ENCODE measurements around the gene TFAP2D.
A peak's percentile ranks its signal among the peaks of the same experiment; 100 is the strongest.

The TFAP2D gene

GRCh38 chr6:50717734-50718457 lies 4.6 kb downstream of the TFAP2D start:
- in situ Hi-C loops (cut with MboI; ENCODE audit: low pct_unique_long_range_greater_than_20kb, low sequenced_read_pairs), result no loop called here
- no peak for DNase-seq

- no peak for DNase-seq
- in situ Hi-C loops (cut with MboI; ENCODE audit: low pct_unique_long_range_greater_than_20kb, low sequenced_read_pairs), result no loop called here
Measured at GRCh38 chr6:50718566-50718965, 5.2 kb downstream of the TFAP2D start.

- in situ Hi-C loops (cut with MboI; ENCODE audit: low pct_unique_long_range_greater_than_20kb, low sequenced_read_pairs), result no loop called here
- peak; percentile 20 for DNase-seq
Measured at GRCh38 chr6:50720623-50721022, 7.3 kb downstream of the TFAP2D start.

- DNase-seq, result no peak
- in situ Hi-C loops (cut with MboI; ENCODE audit: low pct_unique_long_range_greater_than_20kb, low sequenced_read_pairs), result no loop called here
Measured at GRCh38 chr6:50721978-50722377, 8.7 kb downstream of the TFAP2D start.

GRCh38 chr6:50722829-50723554 lies 9.7 kb downstream of the TFAP2D start:
- in situ Hi-C loops (cut with MboI; ENCODE audit: low pct_unique_long_range_greater_than_20kb, low sequenced_read_pairs), result no loop called here

GRCh38 chr6:50724381-50725124 lies 11.2 kb downstream of the TFAP2D start:
- in situ Hi-C loops (cut with MboI; ENCODE audit: low pct_unique_long_range_greater_than_20kb, low sequenced_read_pairs), result no loop called here
- DNase-seq, result no peak

More at GRCh38 chr6:50722829-50723554, 9.7 kb downstream of the TFAP2D start:
- DNase-seq, result no peak

GRCh38 chr6:50734488-50734887 lies 21.2 kb downstream of the TFAP2D start:
- DNase-seq, result no peak
- in situ Hi-C loops (cut with MboI; ENCODE audit: low pct_unique_long_range_greater_than_20kb, low sequenced_read_pairs), result no loop called here

- in situ Hi-C loops (cut with MboI; ENCODE audit: low pct_unique_long_range_greater_than_20kb, low sequenced_read_pairs), result no loop called here
- DNase-seq, result no peak
Measured at GRCh38 chr6:50742161-50742560, 28.8 kb downstream of the TFAP2D start.

- no peak for DNase-seq
- in situ Hi-C loops (cut with MboI; ENCODE audit: low pct_unique_long_range_greater_than_20kb, low sequenced_read_pairs), result no loop called here
Measured at GRCh38 chr6:50744976-50745375, 31.6 kb downstream of the TFAP2D start.

GRCh38 chr6:50762798-50763197 lies 49.5 kb downstream of the TFAP2D start:
- no peak for DNase-seq
- in situ Hi-C loops (cut with MboI; ENCODE audit: low pct_unique_long_range_greater_than_20kb, low sequenced_read_pairs), result no loop called here

- in situ Hi-C loops (cut with MboI; ENCODE audit: low pct_unique_long_range_greater_than_20kb, low sequenced_read_pairs), result no loop called here
- no peak for DNase-seq
Measured at GRCh38 chr6:50778696-50779095, 65.4 kb downstream of the TFAP2D start.

- in situ Hi-C loops (cut with MboI; ENCODE audit: low pct_unique_long_range_greater_than_20kb, low sequenced_read_pairs), result no loop called here
- no peak for DNase-seq
Measured at GRCh38 chr6:50780382-50780781, 67.1 kb downstream of the TFAP2D start.

GRCh38 chr6:50785921-50786320 lies 72.6 kb downstream of the TFAP2D start:
- in situ Hi-C loops (cut with MboI; ENCODE audit: low pct_unique_long_range_greater_than_20kb, low sequenced_read_pairs), result no loop called here
- no peak for DNase-seq

GRCh38 chr6:50791900-50792508 lies 78.7 kb downstream of the TFAP2D start:
- in situ Hi-C loops (cut with MboI; ENCODE audit: low pct_unique_long_range_greater_than_20kb, low sequenced_read_pairs), result no loop called here
- peak; percentile 58 for DNase-seq

- in situ Hi-C loops (cut with MboI; ENCODE audit: low pct_unique_long_range_greater_than_20kb, low sequenced_read_pairs), result no loop called here
- DNase-seq, result no peak
Measured at GRCh38 chr6:50792771-50793170, 79.4 kb downstream of the TFAP2D start.

GRCh38 chr6:50795574-50795973 lies 82.2 kb downstream of the TFAP2D start:
- DNase-seq, result no peak
- in situ Hi-C loops (cut with MboI; ENCODE audit: low pct_unique_long_range_greater_than_20kb, low sequenced_read_pairs), result no loop called here

GRCh38 chr6:50804283-50804682 lies 91.0 kb downstream of the TFAP2D start:
- in situ Hi-C loops (cut with MboI; ENCODE audit: low pct_unique_long_range_greater_than_20kb, low sequenced_read_pairs), result no loop called here
- no peak for DNase-seq

GRCh38 chr6:50807035-50807434 lies 93.7 kb downstream of the TFAP2D start:
- DNase-seq, result no peak
- in situ Hi-C loops (cut with MboI; ENCODE audit: low pct_unique_long_range_greater_than_20kb, low sequenced_read_pairs), result no loop called here

GRCh38 chr6:50815436-50816114 lies 102.2 kb downstream of the TFAP2D start:
- peak; percentile 33 for DNase-seq
- in situ Hi-C loops (cut with MboI; ENCODE audit: low pct_unique_long_range_greater_than_20kb, low sequenced_read_pairs), result no loop called here

Measured in KBM-7 (cell line).